Aorta (tissue), 5 donors: ENCODE results near the gene SLC16A8. TPM values are rescaled to one million over a fixed set of nuclear protein-coding genes. Genes with fewer than 3 reads are reported as not detected.
A peak's percentile ranks its signal among the peaks of the same experiment; 100 is the strongest.
"Not testable (repeated sequence)": the region's sequence is repeated elsewhere in the genome, so short reads cannot be mapped to it uniquely, and the experiment has no call there.

ENCODE experiments used
- ATAC-seq: fragments of 200-7000 bp; cut with Tn5 transposase; one replicate; pipeline ENCODE4 v1.9.1; 2022; ENCODE audit warnings: moderate library complexity; ENCODE audit not compliant: low FRiP score
- DNase-seq, 2 donors: peaks; one replicate each; pipeline ENCODE4 v3.0.0-alpha.2; 2020
- H3K27ac ChIP-seq, 2 donors: one replicate each; pipeline ENCODE4 v1.5.1; 2013; ENCODE audit warnings: low read length in 2 of 2, mild to moderate bottlenecking in 2 of 2, moderate library complexity in 2 of 2, control low read depth in 1 of 2, inconsistent platforms in 1 of 2, low read depth in 1 of 2
- H3K27me3 ChIP-seq, 2 donors: one replicate each; pipeline ENCODE4 v1.6.1; 2013; ENCODE audit warnings: control low read depth in 1 of 2, low read length in 1 of 2, mild to moderate bottlenecking in 1 of 2, moderate library complexity in 1 of 2; ENCODE audit not compliant: insufficient read depth in 2 of 2, control insufficient read depth in 1 of 2
- H3K36me3 ChIP-seq, 2 donors: one replicate each; pipeline ENCODE4 v1.6.1; 2013; ENCODE audit warnings: control low read depth in 1 of 2, low read length in 1 of 2, mild to moderate bottlenecking in 1 of 2; ENCODE audit not compliant: insufficient read depth in 2 of 2, control insufficient read depth in 1 of 2
- H3K4me1 ChIP-seq, 2 donors: one replicate each; pipeline ENCODE4 v1.6.1; 2013; ENCODE audit warnings: low read length in 2 of 2, control low read depth in 1 of 2, mild to moderate bottlenecking in 1 of 2, moderate library complexity in 1 of 2; ENCODE audit not compliant: insufficient read depth in 2 of 2, control insufficient read depth in 1 of 2
- H3K4me3 ChIP-seq, 2 donors: one replicate each; pipeline ENCODE4 v1.5.1; 2013; ENCODE audit warnings: low read length in 2 of 2, control low read depth in 1 of 2, mild to moderate bottlenecking in 1 of 2
- H3K9me3 ChIP-seq: one replicate; pipeline ENCODE4 v1.6.1; 2013; ENCODE audit warnings: mild to moderate bottlenecking, low read length; ENCODE audit not compliant: control insufficient read depth
- WGBS, 2 donors: extraction: QIAGEN DNeasy Blood & Tissue Kit; methylation state at CpG; one replicate each; pipeline ENCODE4 v1.1.7; 2013; 5-methylcytosine and 5-hydroxymethylcytosine counted together
- intact Hi-C, 2 donors: fragments of 100-400 bp; cut with DNase I; formaldehyde crosslinking; loops; one replicate each; pipeline versions ENCODE4 v1.14.2 to v1.15.0; 2022
- polyA plus RNA-seq, 2 donors: library from polyadenylated mRNA; stranded (reverse); fragments of 200-250 nt; gene quantifications; one replicate each; pipeline ENCODE4 v1.2.3, GENCODE V29; 2013
- total RNA-seq, 2 donors: library from RNA; stranded (reverse); fragmentation: NEBNext Ultra II Directional; extraction: Animal tissue kit (Norgen Biotek cat#: 25700); gene quantifications; one replicate each; pipeline ENCODE4 v1.2.1, GENCODE V29; 2021
- donor health status: healthy with polysubstance abuse.
- donor health status: Bipolar disorder and iron deficiency.
- donor health status: DM: no; HTN: no; CAD: no.
- donor health status: DM: no; HTN: no; CAD: no.
- donor health status: DM: yes; HTN: yes; CAD: no.

SLC16A8 gene
- total and polyA plus RNA-seq, 4 donors = 0.25 to 0.81 (median 0.72) TPM; not detected in 1

DNA sequence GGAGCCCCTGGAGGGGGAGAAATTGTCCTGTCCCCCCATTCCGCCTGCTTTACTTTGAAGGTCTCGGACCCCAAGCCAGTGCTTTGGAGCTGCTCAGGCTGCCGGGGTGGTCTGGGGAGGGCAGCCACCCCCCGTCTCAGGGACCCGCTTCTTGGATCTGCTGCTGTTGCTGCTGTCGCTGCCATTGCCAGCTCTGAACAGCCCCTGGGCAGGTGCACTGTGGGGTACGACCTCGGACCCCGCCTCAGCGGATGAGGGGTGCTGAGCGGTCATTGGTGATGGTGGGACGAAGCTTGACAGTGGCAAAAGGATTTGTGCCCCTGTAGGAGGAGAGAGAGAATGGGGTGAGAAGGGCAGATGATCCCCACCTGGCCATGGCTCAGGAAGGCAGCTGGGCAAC lies 1.1 kb upstream of the SLC16A8 start:
- no peaks in the 10 kb centered on the region for H3K9me3 ChIP-seq
- 92 to 95% methylated on average over 12 of the region's 12 CpGs for WGBS, 2 donors
- no peaks in the 10 kb centered on the region for H3K36me3 ChIP-seq
- intact Hi-C loops = no loop called here
- H3K27me3 ChIP-seq = no peaks in the 10 kb centered on the region
- H3K4me1 ChIP-seq = no peaks in the 10 kb centered on the region
- H3K27ac ChIP-seq = no peak overlapping the region
- ATAC-seq (no peak), DNase-seq (peak in 1 of 2 donors; percentile 22)
- H3K4me3 ChIP-seq = no peak overlapping the region

GRCh38 chr22:38082986-38083710 lies 836 bp downstream of the SLC16A8 start:
- Histone ChIP-seq H3K9me3 (no peaks in the 10 kb centered on the region), H3K27me3 (no peaks in the 10 kb centered on the region), H3K4me3 (no peak overlapping the region), H3K36me3 (no peaks in the 10 kb centered on the region), H3K27ac (no peak overlapping the region), H3K4me1 (no peaks in the 10 kb centered on the region)
- intact Hi-C loops = no loop called here
- DNase-seq (peak; percentile 39 to 61), ATAC-seq (no peak)
- WGBS, 2 donors = 89 to 90% methylated on average over 24 of the region's 24 CpGs

GRCh38 chr22:38081941-38082828 lies 1.8 kb downstream of the SLC16A8 start:
- Histone ChIP-seq H3K36me3 (no peaks in the 10 kb centered on the region), H3K4me1 (no peaks in the 10 kb centered on the region), H3K27ac (no peak overlapping the region), H3K4me3 (no peak overlapping the region), H3K27me3 (no peaks in the 10 kb centered on the region), H3K9me3 (no peaks in the 10 kb centered on the region)
- DNase-seq (peak; percentile 50 to 77), ATAC-seq (peak; percentile 3)
- intact Hi-C loops = no loop called here
- WGBS, 2 donors = 38 to 40% methylated on average over 52 of the region's 52 CpGs

GRCh38 chr22:38081636-38081940 lies 2.4 kb downstream of the SLC16A8 start:
- Histone ChIP-seq H3K27ac (no peak overlapping the region), H3K4me3 (peak overlapping the region; percentile 1 to 15), H3K36me3 (no peaks in the 10 kb centered on the region), H3K9me3 (no peaks in the 10 kb centered on the region), H3K4me1 (no peaks in the 10 kb centered on the region), H3K27me3 (no peaks in the 10 kb centered on the region)
- ATAC-seq = peak; percentile 31
- peak in 1 of 2 donors; percentile 58 for DNase-seq
- intact Hi-C loops = no loop called here
- WGBS, 2 donors = 11 to 12% methylated on average over 17 of the region's 17 CpGs

DNA sequence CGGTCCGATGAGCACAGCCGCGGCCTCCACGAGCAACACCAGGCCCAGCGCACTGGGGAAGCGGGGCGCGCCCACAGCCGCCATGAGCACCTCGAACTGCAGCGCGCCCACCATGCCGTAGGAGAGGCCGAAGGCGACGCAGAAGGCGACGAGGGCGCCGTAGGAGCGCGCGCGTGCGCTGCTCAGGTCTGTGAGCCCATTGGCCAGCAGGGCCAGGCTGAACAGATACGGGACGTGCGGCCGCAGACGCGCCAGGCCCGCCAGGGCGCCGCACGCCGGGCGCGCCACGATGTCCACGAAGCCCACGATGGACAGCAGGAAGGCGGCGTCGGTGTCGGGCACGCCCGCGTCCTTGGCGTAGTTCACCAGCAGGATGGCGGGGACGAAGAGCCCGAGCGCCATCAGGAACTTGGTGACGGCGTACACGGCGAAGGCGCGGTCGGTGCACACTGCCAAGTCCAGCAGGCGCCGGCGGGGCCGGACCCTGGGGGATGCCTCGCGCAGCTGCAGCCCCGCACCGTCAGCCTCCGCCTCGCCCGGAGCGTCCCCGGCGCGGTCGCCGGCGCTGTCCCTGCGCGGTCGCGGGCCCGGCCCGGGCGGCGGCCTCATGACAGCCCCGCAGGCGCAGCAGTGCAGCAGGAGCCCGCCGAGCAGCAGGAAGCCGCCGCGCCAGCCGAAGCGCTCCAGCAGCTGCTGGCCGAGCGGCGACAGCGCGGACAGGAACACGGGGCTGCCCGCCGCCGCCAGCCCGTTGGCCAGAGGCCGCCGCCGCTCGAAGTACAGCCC lies 2.9 kb downstream of the SLC16A8 start:
- DNase-seq (peak; percentile 67 to 84), ATAC-seq (peak; percentile 47)
- H3K4me1 ChIP-seq = no peaks in the 10 kb centered on the region
- H3K27ac ChIP-seq = no peak overlapping the region
- WGBS, 2 donors = 2 to 5% methylated on average over 91 to 110 of the region's 110 CpGs
- intact Hi-C loops = no loop called here
- H3K27me3 ChIP-seq = no peaks in the 10 kb centered on the region
- H3K9me3 ChIP-seq = no peaks in the 10 kb centered on the region
- peak overlapping the region; percentile 1 to 15 for H3K4me3 ChIP-seq
- H3K36me3 ChIP-seq = no peaks in the 10 kb centered on the region

DNA sequence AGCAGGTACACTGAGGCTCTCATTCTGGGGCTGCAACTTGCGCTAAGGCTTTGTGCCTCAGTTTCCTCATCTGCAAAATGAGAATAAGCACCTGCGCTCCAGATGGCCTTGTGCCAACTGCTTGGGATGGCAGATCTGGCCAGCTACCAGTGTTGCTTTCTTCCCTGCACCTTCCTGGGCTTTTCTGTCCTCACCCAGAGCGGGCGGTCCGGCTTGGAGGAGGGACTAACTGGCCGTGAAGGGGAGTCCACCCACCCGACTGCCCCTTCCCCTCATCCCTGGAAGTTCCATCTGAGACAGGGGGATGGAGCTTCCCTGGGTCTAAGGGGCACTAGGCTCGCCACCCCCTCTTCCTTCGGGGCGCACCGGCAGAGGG lies 3.5 kb downstream of the SLC16A8 start:
- Histone ChIP-seq H3K27me3 (no peaks in the 10 kb centered on the region), H3K27ac (no peak overlapping the region), H3K4me1 (no peaks in the 10 kb centered on the region), H3K9me3 (no peaks in the 10 kb centered on the region), H3K4me3 (no peak overlapping the region), H3K36me3 (no peaks in the 10 kb centered on the region)
- intact Hi-C loops = no loop called here
- DNase-seq (no peak), ATAC-seq (no peak)
- WGBS, 2 donors = 67% methylated on average over 9 to 11 of the region's 11 CpGs

DNA sequence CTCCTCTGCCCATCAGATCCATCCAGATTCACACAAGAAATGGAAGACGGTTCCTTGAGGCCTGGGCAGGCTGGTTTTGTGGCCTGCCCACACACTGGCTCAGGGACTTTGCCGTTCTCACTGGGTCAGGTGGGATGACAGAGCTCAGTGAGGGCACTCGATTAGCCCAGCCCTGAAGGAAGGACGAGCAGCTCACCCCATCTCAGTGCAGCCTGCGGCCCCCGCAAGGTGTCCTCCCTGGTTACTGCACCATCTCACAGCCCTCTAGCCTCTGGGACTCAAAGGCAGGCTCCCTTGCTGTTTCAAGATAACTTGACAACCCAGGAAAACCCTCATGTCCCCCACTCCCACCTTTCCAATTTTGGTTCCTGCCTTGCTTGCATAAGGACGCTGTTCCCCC lies 4.2 kb downstream of the SLC16A8 start:
- ATAC-seq = no peak
- H3K4me3 ChIP-seq = no peak overlapping the region
- no peaks in the 10 kb centered on the region for H3K9me3 ChIP-seq
- peak in 1 of 2 donors; percentile 38 for DNase-seq
- H3K36me3 ChIP-seq = no peaks in the 10 kb centered on the region
- WGBS, 2 donors = 92 to 93% methylated on average over 7 of the region's 7 CpGs
- H3K4me1 ChIP-seq = no peaks in the 10 kb centered on the region
- intact Hi-C loops = no loop called here
- no peaks in the 10 kb centered on the region for H3K27me3 ChIP-seq
- H3K27ac ChIP-seq = no peak overlapping the region

DNA sequence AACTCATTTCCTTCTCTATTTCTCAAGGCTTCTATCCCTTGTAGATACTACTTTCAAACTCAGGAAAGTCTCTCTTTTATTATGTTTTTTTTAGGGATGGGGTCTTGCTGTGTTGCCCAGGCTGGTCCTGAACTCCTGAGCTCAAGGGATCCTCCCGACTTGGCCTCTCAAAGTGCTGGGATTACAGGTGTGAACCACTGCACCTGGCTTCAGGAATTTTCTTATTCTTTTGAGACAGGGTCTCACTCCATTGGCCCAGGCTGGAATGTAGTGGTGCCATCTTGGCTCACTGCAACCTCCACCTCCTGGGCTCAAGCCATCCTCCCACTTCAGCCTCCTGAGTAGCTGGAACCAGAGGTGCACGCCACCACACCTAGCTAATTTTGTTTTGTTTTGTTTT lies 4.8 kb downstream of the SLC16A8 start:
- H3K4me3 ChIP-seq, DNase-seq, ATAC-seq, intact Hi-C loops, H3K4me1 ChIP-seq, H3K27me3 ChIP-seq, H3K27ac ChIP-seq, H3K36me3 ChIP-seq, H3K9me3 ChIP-seq: not testable (repeated sequence)
- 96 to 100% methylated on average over 2 of the region's 2 CpGs for WGBS, 2 donors
